ENCODE measurements around the gene MBNL1.
"Not testable (repeated sequence)": the region's sequence is repeated elsewhere in the genome, so short reads cannot be mapped to it uniquely, and the experiment has no call there.

DNA sequence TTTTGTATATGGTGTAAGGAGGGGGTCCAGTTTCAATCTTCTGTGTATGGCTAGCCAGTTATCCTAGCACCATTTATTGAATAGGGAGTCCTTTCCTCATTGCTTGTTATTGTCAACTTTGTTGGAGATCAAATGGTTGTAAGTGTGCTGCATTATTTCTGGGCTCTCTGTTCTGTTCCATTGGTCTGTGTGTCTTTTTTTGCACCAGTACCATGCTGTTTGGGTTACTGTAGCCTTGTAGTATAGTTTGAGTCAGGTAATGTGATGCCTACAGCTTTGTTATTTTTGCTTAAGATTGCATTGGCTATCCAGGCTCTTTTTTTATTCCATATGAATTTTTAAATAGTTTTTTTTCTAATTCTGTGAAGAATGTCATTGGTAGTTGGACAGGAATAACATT is 166.5 kb downstream of the MBNL1 start:
- TF ChIP-seq, protein P1, sequence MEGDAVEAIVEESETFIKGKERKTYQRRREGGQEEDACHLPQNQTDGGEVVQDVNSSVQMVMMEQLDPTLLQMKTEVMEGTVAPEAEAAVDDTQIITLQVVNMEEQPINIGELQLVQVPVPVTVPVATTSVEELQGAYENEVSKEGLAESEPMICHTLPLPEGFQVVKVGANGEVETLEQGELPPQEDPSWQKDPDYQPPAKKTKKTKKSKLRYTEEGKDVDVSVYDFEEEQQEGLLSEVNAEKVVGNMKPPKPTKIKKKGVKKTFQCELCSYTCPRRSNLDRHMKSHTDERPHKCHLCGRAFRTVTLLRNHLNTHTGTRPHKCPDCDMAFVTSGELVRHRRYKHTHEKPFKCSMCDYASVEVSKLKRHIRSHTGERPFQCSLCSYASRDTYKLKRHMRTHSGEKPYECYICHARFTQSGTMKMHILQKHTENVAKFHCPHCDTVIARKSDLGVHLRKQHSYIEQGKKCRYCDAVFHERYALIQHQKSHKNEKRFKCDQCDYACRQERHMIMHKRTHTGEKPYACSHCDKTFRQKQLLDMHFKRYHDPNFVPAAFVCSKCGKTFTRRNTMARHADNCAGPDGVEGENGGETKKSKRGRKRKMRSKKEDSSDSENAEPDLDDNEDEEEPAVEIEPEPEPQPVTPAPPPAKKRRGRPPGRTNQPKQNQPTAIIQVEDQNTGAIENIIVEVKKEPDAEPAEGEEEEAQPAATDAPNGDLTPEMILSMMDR (IDR thresholded peaks at IDR 0.05): not testable (repeated sequence)
- TF ChIP-seq POLR2AphosphoS5 (IDR thresholded peaks at IDR 0.05): not testable (repeated sequence)
